GM21447 (cell line): ENCODE measurements around the gene ARHGEF11.

Source experiments
- ATAC-seq: cut with Tn5 transposase; IDR thresholded peaks from one replicate; pipeline ENCODE4 v1.9.1; 2021; ENCODE audit not compliant: unreplicated experiment

Gene ARHGEF11

GRCh38 chr1:157050836-157051235, 5.3 kb upstream of the ARHGEF11 start:
- ATAC-seq, result no peak

GRCh38 chr1:157047062-157047410, 1.5 kb upstream of the ARHGEF11 start:
- no peak for ATAC-seq

- ATAC-seq, result no peak
Observed at GRCh38 chr1:157044326-157044725, 1.2 kb downstream of the ARHGEF11 start.

- ATAC-seq, result no peak
Observed at GRCh38 chr1:157043685-157044084, 1.9 kb downstream of the ARHGEF11 start.

DNA sequence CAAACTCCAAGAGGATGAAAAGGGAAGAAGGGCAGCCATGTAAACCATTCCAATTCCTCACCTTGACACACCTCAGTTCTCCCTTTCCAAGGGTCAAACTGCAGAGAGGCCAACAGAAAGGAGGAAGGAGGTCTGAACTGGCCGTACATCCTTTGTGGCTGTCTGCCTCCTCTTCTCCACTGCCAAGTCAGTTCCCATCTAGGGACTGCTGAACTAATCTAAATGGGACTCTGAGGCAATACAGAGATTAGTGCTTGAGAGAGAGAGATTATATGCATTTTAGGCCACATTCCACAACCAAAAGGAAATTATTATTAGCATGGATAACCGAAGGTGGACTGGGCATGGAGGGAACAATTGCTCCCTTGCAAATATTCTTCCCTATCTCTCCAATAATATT, 2.7 kb downstream of the ARHGEF11 start:
- ATAC-seq, result no peak

DNA sequence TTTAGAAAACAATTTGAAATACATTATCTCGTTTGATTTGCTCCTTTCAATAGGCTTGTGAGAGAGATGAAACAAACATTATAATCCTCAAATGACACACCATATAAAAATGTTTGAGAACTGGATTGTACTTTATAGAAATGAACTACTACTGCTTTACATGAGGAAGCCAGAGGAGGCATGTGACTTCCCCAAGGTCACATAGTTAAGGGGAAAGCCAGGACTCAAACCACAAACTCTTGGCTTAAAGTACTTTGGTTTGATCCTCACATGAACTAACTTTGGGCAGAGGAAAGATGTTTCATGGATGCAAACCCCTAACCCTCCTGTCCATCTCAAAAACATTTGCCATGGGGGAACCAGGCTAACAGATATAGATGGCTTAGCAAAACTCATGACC, 4.7 kb downstream of the ARHGEF11 start:
- ATAC-seq, result no peak

DNA sequence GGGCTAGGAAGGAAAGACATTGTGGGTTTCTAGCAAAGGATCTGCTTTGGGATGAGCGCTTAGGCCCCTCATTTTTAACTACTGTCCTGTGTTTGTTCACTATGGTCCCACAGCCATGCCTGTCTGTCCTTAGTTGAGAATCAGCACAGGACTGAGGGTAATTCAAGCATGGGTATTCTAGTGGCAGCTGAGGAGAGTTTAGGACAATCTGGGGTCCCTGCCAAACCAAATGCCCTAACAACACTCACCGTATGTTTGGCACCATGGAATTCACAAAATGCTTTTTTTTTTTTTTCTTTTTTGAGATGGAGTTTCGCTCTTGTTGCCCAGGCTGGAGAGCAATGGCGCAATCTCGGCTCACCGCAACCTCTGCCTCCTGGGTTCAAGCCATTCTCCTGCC, 10.4 kb downstream of the ARHGEF11 start:
- no peak for ATAC-seq

DNA sequence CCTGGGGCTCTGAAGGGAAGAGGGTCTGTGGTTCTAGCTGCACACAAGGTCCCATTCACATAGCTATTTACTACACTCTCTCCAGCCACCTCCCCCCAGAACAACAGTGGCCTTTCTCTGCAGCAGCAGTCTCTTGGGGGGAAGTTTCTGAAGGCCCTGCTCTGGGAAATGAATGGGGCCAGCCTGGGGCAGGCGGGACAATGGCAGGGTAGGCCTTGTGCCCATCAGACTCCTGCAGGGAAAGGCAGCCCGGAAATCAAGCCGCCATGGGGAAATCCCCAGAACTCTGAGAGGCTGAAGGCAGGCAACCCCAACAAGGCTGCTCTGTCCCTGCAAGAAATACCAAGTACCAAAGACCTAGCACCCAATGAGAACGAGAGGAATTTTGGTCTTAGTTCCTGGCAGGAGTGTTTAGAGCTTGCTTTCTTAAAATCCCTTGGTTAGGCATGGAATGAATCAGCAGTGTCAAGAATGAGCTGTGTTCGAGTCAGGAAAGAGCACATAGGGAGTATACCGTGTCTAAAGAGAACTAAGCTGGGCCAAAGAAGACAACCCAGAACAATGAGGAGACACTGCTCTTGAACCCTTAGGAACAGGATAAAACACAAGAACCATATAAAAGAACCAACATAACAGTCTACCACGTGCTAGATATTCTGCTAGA, 11.3 kb downstream of the ARHGEF11 start:
- ATAC-seq, result no peak

DNA sequence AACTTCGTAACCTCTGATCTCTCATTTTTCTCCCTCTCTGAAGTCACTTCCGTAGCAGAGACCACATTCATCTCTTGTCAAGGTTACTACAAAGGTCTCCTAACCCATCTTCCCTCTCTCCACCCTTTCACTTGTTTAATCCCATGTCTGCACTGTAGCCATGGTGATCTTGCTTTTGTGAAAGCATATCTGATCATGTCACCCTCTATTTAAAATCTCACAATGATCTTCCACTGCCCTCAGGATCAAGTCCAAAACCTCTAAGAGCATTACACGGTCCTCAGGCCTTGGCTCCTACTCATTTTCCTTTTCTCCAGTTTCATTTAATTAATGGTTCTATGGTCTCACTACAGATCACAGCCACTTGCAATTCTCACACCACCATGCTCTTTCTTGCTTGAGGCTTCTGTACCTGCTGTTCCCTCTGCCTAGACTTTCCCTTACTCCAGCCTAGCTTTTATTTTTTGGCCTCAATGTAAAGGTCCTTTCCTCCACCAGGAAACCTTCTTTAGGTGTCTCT, 12.1 kb downstream of the ARHGEF11 start:
- ATAC-seq, result no peak

DNA sequence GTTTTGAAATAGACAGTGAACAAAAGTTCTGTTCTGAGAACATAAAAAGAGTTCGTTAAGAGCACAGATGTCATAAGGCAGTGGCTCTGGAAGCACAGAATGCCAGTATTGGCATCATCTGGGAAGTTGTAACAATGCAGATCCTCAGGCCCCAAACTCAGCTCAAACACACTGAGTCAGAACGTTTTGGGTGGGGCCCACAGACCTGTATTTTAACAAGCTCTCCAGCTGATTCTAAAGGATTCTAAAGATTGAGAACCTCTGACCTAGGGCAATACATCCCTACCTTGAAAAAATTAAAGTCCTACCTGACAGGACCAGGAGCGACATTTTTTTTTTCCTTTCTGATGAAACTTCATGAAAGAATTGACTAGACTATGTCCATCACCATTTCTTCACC, 13.2 kb downstream of the ARHGEF11 start:
- no peak for ATAC-seq

DNA sequence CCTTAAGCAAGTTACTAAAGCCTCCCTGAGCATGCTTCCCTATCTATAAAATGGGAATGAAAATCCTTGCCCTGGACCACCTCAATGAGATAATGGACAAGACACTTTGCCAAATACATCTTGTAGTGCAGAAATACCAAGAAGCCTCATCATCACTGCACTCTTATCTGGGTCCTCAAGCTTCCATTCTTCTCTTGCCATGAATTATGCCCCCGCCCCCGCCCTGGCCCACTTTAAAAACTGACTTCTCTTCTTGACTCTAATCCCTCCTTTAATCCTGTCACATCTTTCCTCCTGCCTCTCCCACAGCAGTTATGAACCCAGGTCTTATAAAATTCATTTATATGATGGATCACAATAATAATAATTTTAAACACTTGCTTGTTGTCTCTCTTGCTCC, 14.8 kb downstream of the ARHGEF11 start:
- ATAC-seq, result no peak

DNA sequence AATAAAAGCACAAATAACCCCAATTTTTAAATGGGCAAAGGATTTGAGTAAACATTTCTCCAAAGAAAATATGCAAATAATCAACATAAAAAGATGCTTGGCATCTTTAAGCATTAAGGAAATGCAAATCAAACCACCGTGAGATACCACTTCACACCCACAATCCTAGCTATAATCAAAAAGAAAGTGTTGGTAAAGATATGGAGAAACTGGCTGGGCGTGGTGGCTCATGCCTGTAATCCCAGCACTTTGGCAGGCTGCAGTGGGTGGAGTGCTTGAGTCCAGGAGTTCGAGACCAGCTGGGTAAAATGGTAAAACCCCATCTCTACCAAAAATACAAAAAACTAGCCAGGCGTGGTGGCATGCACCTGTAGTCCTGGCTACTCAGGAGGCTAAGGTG, 16.9 kb downstream of the ARHGEF11 start:
- ATAC-seq, result no peak

- no peak for ATAC-seq
Observed at GRCh38 chr1:157025856-157026255, 19.7 kb downstream of the ARHGEF11 start.

GRCh38 chr1:157025385-157025784, 20.2 kb downstream of the ARHGEF11 start:
- ATAC-seq, result no peak

- no peak for ATAC-seq
Observed at GRCh38 chr1:157021688-157022087, 23.9 kb downstream of the ARHGEF11 start.

DNA sequence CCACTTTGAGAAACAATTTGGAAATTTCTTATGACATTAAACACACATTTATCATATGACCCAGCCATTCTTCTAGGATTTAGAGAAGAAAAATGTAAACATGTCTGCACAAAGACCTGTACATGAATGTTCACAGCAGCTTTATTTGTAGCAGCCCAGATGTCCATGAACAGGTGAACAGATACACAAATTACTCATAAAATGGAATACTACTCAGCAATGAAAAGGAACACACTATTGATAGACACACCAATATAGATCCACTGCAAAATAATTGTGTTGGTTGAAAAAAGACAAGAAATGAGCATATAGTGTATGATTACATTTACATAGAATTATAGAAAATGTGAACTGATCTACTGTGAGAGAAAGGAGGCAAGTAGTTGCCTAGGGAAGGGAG, 26.1 kb downstream of the ARHGEF11 start:
- ATAC-seq, result no peak

- ATAC-seq, result no peak
Observed at GRCh38 chr1:157011845-157012244, 33.7 kb downstream of the ARHGEF11 start.

- ATAC-seq, result no peak
Observed at GRCh38 chr1:157008502-157008901, 37.0 kb downstream of the ARHGEF11 start.

- ATAC-seq, result no peak
Observed at GRCh38 chr1:157007306-157007705, 38.2 kb downstream of the ARHGEF11 start.

DNA sequence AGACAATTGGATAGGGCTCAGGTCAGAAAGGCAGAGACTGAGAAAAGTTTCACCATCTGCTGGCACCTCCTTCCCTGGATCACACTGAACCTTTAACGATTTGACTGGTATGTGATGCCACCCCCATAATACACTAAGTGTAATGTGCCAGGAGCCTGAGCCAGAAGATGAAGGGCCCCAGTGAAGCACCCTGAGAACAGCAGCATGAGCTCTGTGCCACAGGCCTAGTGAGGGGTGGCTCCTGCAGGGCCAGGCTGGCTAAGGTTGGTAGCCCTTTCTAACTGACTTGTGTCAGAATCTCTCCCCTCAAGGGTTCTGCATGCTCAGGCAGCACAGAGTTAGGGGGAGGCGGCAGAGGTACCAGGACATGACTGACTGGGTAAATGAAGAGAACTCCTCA, 38.9 kb downstream of the ARHGEF11 start:
- no peak for ATAC-seq

DNA sequence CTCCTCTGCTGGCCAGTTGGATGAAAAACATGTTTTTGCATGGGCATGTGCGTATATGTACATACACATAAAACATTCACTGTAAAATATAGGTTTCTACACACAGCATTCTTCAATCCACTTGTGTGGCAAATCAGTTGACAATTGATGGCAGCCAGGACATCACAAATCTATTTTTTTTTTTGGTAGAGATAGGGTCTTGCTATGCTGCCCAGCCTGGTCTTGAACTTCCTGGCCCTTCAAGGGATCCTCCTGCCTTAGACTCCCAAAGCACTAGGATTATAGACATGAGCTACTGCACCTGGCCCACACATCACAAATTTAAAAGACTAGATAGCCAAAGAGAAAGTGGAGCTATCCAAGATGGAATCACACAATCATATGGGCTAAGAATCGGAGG, 39.6 kb downstream of the ARHGEF11 start:
- ATAC-seq, result no peak

GRCh38 chr1:157004806-157005205, 40.7 kb downstream of the ARHGEF11 start:
- no peak for ATAC-seq

GRCh38 chr1:157004327-157004726, 41.2 kb downstream of the ARHGEF11 start:
- ATAC-seq, result no peak
